Astrocyte of the cerebellum (primary cell): ENCODE results near the gene MYNN.

Experiments
- DNase-seq: peaks from one replicate; pipeline ENCODE4 v3.0.0-alpha.2; 2011; ENCODE audit warnings: low read depth
- H3K4me3 ChIP-seq: 2 replicates; pipeline ENCODE4 v1.5.1; 2011; ENCODE audit warnings: mild to moderate bottlenecking, low read depth, low read length, moderate library complexity
- in situ Hi-C: cut with HindIII; loops from 2 replicates; pipeline ENCODE4 v1.10.0; 2017; ENCODE audit warnings: low sequenced_read_pairs
- TF ChIP-seq, protein P1 (sequence below): IDR thresholded peaks from 2 replicates; pipeline ENCODE4 v1.5.1; 2012; ENCODE audit warnings: low read length, low read depth, moderate library complexity, mild to moderate bottlenecking; ENCODE audit errors: missing control alignments

MYNN gene

DNA sequence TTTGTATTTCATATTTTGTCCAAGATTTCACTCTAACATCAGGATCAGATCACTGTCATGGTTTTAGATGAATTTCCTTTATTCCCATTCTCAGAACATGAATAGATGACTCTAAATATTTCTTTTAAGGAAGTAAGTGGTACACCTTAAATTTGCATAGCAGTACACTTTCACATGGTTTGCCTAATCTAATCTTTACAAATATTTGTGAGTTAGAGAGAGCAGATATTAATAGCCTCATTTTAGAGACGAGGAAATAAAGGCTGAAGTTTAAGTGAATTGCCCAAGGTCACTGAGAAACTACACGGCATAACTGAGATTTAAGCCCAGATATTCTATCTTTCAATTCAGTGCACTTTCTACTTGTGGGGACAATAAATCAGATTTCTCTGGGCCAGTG, 22.5 kb upstream of the MYNN start:
- no peak for DNase-seq
- H3K4me3 ChIP-seq = no peak overlapping the region
- TF ChIP-seq, protein P1, sequence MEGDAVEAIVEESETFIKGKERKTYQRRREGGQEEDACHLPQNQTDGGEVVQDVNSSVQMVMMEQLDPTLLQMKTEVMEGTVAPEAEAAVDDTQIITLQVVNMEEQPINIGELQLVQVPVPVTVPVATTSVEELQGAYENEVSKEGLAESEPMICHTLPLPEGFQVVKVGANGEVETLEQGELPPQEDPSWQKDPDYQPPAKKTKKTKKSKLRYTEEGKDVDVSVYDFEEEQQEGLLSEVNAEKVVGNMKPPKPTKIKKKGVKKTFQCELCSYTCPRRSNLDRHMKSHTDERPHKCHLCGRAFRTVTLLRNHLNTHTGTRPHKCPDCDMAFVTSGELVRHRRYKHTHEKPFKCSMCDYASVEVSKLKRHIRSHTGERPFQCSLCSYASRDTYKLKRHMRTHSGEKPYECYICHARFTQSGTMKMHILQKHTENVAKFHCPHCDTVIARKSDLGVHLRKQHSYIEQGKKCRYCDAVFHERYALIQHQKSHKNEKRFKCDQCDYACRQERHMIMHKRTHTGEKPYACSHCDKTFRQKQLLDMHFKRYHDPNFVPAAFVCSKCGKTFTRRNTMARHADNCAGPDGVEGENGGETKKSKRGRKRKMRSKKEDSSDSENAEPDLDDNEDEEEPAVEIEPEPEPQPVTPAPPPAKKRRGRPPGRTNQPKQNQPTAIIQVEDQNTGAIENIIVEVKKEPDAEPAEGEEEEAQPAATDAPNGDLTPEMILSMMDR = no peak
- in situ Hi-C loops = no loop called here

DNA sequence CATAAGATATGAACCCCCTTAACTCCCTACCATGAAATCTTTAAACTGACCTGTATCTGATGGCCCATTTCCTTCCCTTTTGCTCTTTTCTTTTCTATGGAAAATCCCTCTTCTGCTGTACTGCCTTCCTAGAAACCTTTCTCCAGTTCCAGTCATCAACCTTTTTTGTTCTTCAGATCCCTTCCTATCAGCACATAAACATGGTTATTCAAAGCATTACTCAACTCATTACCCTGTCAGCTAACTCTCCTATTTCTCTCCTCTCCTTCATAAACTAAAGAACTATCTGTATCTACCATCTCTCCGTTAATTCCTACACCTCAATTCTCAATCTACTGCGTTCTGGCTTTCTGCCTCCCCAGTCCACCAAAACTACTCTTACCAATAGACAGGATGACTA, 21.3 kb upstream of the MYNN start:
- in situ Hi-C loops = no loop called here
- no peak for DNase-seq
- H3K4me3 ChIP-seq = no peak overlapping the region
- TF ChIP-seq, protein P1 = no peak

DNA sequence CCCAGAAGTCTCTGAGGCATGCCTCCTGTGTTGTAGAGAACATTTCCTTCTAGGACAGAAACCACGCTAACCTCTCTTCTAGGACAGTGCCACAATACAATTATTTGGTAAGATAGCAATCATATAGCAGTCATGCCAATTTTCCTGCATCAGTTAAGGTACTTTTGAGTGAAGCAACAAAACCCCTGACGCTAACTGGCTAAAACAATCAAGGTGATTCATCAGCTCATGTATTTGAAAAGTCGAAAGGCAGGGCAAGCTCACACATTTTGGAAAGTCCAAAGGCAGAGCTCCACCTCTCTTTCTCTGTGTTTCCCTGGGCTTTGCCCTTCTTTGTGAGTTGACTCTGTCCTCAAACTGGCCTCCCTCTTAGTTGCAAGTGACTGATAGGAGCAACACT, 18.5 kb upstream of the MYNN start:
- TF ChIP-seq, protein P1 = no peak
- in situ Hi-C loops = no loop called here
- DNase-seq = no peak
- H3K4me3 ChIP-seq = no peak overlapping the region

DNA sequence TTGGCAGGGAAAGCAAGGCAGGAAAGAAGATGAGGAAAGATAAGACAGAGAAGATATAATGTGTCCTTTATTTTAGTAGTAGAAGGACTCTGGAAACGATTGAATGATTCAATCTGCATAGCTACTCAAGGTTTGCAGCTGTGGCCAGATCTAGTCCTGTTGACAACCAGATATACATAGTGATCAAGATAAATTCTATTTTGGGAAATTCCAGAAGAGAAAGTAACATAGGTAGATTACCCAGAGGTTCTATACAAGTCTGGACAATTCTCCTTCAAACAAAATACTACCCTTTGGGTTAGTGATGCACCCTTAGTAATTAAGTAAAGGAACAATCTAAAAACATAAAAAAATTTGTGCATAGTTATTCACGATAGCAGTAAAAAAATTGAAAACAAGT, 17.7 kb upstream of the MYNN start:
- TF ChIP-seq, protein P1 = no peak
- H3K4me3 ChIP-seq = no peak overlapping the region
- in situ Hi-C loops = no loop called here
- DNase-seq = no peak

DNA sequence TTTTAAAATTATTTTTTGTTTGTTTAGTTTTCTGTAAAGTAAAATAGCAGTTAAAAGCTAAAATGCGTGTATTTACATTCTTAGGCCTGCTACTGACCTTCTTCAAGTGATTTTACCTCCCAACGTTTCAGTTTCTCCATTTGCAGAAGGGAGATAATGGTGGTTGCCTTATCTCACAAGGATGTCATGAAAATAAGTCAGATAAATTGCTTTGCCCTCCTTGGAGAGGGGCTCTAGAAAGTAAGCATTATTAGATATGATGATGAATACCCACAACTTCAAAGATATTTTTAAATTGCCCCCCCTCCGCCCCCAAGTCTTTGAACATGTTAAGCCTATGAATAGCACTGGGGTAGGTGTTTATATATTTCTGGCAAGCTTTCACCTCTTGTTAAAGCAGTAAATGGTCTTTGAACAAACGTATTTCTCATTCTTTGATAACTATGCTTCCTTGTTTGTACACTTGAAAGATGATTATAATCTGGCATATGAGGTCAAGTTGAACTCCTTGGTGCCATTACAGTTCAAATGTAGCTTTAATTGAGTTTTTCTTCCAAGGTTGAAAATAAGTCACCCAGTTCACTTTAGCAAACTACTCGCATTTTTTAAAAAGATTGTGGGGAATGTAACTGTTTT, 14.7 kb upstream of the MYNN start:
- DNase-seq = no peak
- TF ChIP-seq, protein P1 = no peak
- H3K4me3 ChIP-seq = no peak overlapping the region
- in situ Hi-C loops = no loop called here

DNA sequence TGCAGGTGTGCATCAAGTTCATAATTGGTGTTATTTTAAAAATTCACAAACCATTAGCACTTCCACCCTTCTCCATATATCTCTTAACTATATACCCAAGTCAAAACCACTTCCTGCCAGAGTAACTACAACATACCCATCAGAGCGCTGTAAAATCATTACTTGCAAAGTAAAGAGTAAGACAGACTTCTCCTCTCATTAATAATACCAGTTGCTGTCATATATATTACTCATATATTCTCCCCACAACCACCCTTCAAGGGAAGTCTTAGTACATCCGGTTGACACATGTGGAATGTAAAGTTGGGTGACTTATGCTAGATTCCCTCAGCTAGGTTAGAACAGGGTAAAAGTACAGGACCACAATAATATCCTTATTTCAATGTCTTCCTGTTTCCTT, 13.9 kb upstream of the MYNN start:
- TF ChIP-seq, protein P1 = no peak
- in situ Hi-C loops = no loop called here
- no peak for DNase-seq
- no peak overlapping the region for H3K4me3 ChIP-seq
